ENCODE data around the gene ANKRD28.

The ANKRD28 gene

DNA sequence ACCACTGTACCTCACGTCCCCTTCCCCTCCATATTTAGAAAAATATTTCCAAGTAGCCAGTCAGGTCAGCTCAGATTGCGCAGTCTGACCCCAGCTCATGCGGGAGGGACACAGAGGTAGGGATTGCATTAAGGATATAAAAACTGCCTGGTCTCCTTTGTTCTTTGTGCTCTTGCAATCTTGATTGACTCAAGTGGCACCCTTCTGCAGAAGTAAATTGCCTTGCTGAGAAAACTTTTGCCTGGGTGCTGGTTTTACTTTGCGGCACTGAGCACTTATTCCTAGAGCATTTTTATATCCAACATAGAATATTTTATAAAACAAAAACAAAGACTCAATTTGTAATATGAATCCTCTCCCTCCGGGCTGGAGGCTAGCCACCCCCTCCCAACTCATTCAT lies 141.4 kb downstream of the ANKRD28 start:
- POLR2A ChIA-PET, result no interaction called here
- no peak for DNase-seq (ENCODE audit: extremely low spot score)
- TF ChIP-seq, protein P1, sequence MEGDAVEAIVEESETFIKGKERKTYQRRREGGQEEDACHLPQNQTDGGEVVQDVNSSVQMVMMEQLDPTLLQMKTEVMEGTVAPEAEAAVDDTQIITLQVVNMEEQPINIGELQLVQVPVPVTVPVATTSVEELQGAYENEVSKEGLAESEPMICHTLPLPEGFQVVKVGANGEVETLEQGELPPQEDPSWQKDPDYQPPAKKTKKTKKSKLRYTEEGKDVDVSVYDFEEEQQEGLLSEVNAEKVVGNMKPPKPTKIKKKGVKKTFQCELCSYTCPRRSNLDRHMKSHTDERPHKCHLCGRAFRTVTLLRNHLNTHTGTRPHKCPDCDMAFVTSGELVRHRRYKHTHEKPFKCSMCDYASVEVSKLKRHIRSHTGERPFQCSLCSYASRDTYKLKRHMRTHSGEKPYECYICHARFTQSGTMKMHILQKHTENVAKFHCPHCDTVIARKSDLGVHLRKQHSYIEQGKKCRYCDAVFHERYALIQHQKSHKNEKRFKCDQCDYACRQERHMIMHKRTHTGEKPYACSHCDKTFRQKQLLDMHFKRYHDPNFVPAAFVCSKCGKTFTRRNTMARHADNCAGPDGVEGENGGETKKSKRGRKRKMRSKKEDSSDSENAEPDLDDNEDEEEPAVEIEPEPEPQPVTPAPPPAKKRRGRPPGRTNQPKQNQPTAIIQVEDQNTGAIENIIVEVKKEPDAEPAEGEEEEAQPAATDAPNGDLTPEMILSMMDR (IDR thresholded peaks at IDR 0.05; ENCODE audit: control extremely low read depth, extremely low read depth, low read depth, missing control alignments), result no peak
- CTCF ChIA-PET, result no interaction called here

DNA sequence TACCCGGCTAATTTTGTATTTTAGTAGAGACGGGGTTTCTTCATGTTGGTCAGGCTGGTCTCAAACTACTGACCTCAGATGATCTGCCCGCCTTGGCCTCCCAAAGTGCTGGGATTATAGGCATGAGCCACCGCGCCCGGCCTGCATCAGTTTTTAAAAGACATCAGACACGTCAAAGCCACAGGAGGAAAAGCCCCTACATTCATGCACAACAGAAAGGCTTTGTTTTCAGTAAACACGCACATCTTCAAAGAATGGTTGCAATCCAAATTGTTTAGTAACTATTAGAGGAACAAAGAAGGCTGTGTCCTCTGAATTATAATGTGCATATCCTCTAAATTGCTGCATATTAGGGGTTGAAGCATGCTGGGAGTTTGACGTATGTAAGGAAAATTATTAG lies 142.9 kb downstream of the ANKRD28 start:
- CTCF ChIA-PET, result interaction anchor here (0.9 kb wide), 1 partner anchor 21 kb away, joined by 3 read pairs; no protein-coding TSS in a partner anchor
- POLR2A ChIA-PET, result no interaction called here
- no peak for DNase-seq (ENCODE audit: extremely low spot score)
- TF ChIP-seq, protein P1 (IDR thresholded peaks at IDR 0.05; ENCODE audit: control extremely low read depth, extremely low read depth, low read depth, missing control alignments), result no peak

DNA sequence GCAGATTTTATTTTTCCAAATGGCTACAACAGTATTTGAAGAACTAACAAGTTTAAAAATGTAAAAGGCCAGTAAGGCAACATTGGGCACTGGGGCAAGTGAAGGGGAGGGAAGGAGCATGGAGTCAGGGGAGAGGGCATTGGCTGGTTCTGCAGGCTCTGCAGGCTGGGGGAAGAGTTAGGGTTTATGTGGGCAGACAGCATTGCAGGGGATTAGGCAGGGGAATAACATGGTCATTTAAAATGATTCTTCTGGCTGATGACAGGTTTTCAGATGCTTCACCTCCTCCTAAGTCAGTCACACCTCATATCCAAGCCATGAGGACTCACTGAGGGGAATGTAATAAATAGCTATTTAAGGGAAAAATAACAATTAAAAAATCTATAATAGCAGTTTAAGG lies 143.7 kb downstream of the ANKRD28 start:
- POLR2A ChIA-PET, result no interaction called here
- no peak for DNase-seq (ENCODE audit: extremely low spot score)
- CTCF ChIA-PET, result interaction anchor here (0.9 kb wide), 1 partner anchor 20 kb away, joined by 3 read pairs; no protein-coding TSS in a partner anchor
- TF ChIP-seq, protein P1 (IDR thresholded peaks at IDR 0.05; ENCODE audit: control extremely low read depth, extremely low read depth, low read depth, missing control alignments), result no peak

DNA sequence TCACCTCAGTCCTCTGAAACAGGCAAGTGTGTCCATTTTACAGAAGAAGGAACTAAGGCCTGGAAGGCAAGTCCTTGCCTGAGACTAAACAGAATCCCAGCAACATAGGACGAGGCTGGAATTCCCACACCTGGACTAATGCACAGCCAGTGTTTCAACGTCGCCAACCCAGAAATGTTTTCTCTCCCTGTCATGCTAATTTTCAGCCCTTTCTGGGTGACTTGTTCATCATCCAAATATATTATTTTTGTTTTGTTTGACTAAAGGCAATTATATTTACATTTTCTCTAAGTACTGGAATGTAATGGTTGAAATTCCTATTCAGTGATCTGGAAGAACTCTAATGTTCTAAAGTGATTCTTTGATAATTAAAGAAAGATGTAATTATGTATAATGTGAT lies 144.5 kb downstream of the ANKRD28 start:
- ChIA-PET CTCF (no interaction called here), POLR2A (no interaction called here)
- DNase-seq (ENCODE audit: extremely low spot score), result no peak
- TF ChIP-seq, protein P1 (IDR thresholded peaks at IDR 0.05; ENCODE audit: control extremely low read depth, extremely low read depth, low read depth, missing control alignments), result no peak

- no peak for DNase-seq (ENCODE audit: extremely low spot score)
- ChIA-PET CTCF (interaction anchor here (1.4 to 2.0 kb wide), 3 partner anchors 14 to 27 kb away, joined by 5 to 9 read pairs (median 6); no protein-coding TSS in a partner anchor), POLR2A (no interaction called here)
- TF ChIP-seq, protein P1 (IDR thresholded peaks at IDR 0.05; ENCODE audit: control extremely low read depth, extremely low read depth, low read depth, missing control alignments), result no peak
Observed at GRCh38 chr3:15651396-15651795, 146.4 kb downstream of the ANKRD28 start.

DNA sequence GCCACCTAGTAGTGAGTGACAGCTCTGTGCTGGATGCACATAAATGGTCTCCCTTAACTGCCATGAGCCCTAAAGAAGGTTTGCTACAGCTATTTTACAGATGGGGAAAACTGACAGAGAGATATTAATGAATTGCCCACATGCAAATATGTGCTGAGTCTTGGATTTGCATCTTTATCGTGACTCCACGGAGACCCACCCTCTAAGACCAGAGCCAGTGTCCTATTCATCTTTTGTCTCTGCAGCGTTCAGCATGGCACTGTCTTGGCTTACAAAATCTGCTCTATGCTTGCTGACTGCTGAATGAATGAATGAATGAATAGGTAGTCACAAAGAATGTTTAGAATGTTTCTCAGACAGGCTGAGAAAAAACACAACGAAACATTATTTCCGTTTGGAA lies 147.9 kb downstream of the ANKRD28 start:
- DNase-seq (ENCODE audit: extremely low spot score), result no peak
- POLR2A ChIA-PET, result no interaction called here
- TF ChIP-seq, protein P1 (IDR thresholded peaks at IDR 0.05; ENCODE audit: control extremely low read depth, extremely low read depth, low read depth, missing control alignments), result no peak
- CTCF ChIA-PET, result interaction anchor here (0.8 to 2.7 kb wide), 12 partner anchors 9 to 163 kb away, joined by 3 to 9 read pairs (median 4); no protein-coding TSS in a partner anchor

Data from GM10248 (cell line).